ENCODE measurements around the gene BAZ1B.
"Not testable (repeated sequence)": the region's sequence is repeated elsewhere in the genome, so short reads cannot be mapped to it uniquely, and the experiment has no call there.

Gene BAZ1B

DNA sequence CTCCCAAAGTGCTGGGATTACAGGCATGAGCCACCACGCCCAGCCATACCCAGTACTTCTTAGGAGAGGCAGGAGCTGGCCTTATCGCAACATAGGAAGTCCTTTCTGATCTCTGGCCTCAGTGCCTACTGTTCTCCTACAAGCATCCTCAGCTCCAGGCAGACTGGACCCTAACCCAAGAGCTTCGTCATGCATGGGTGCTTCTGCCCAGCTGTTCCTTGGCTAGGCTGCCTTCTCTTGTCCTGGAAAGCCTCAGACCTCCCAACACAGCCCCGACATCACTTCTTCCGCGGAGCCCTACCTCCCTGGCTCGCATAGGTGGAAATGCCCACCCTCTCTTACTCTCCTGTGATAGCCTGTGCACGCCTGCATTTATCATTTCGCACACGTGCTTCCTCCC, 19.6 kb upstream of the BAZ1B start:
- no peak for DNase-seq (ENCODE audit: low spot score)

- no peak for DNase-seq (ENCODE audit: low spot score)
These were observed 17.6 kb upstream of the BAZ1B start for GRCh38 chr7:73539709-73540108.

DNA sequence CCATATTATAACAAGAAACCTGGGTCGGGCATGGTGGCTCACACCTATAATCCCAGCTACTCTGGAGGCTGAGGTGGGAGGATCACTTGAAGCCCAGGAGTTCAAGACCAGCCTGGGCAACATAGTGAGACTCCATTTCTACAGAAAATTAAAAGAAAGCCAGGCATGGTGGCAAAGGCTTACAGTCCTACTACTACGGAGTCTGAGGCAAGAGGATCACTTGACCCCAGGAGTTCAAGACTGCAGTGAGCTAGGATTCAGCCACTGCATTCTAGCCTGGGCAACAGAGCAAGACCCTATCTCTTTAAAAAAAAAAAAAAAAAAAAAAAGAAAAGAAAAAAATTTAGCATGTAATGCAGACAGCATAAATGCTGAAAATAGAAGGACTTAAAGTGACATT, 16.4 kb upstream of the BAZ1B start:
- DNase-seq (ENCODE audit: low spot score) = not testable (repeated sequence)

DNA sequence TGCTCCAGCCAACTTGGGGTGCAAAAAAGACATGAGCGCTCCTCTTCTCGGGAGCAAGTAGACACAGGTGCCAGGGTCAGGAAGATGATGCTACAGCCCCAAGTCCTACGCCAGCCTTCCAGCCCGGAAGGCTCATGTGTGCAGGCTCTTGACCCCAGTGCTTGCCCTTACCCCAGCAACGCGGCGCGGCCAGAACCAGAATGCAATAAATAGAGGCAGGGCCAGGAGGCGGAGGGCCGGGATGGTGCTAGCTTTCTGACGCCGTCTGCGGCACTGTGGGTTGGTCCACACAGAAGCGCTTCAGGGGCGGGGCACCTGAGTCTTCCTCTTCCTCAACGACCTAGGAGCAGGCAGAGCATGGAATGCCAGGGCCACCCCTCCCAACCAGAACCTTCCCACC, 15.0 kb upstream of the BAZ1B start:
- DNase-seq (ENCODE audit: low spot score) = no peak

DNA sequence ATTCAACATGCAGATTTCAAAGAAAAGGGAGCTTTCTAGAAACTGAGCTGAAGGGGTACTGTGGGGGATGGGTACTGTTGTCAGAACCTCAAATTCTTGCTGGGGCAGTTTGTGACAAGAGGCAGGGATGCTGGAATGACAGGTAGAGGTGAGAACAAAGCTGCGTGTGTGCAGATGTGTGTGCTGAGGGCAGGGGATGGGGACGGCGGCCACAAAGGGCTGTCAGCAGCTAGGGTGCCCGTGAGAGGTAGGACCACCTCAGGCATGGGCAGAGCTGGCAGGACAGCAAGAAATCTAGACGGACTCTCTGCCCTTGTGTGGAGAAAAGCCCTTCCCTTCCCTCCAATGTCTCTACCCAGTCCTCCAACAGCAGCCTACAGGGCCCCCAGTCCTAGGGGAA, 14.4 kb upstream of the BAZ1B start:
- no peak for DNase-seq (ENCODE audit: low spot score)

DNA sequence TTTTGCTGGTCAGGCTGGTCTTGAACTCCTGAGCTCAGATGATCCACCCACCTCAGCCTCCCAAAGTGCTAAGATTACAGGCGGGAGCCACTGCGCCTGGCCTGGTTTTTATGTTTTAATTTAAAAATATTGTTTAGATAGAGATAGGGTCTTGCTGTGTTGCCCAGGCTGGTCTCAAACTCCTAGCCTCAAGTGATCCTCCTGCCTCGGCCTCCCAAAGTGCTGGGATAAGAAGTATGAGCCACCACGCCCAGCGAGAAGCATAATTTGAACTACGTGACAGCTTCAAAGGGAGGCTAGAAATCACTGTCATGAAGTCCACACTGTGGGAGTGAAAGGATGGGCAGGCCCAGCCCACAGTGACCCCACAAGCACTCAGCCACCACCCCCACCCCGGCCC, 13.8 kb upstream of the BAZ1B start:
- DNase-seq (ENCODE audit: low spot score) = not testable (repeated sequence)

DNA sequence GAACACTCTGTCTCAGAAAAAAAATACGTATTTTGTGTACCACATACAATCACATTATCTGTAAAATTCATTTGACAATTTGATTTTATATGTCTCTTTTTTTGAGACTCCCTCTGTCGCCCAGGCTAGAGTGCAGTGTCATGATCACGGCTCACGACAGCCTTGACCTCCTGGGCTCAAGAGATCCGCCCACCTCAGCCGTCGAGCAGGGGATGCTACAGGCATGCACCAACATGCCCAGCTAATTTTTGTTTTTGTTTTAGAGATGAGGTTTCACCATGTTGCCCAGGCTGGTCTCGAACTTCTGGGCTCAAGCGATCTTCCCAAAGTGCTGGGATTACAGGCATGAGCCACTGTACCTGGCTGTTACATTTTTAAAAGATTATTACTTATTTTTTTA, 11.6 kb upstream of the BAZ1B start:
- DNase-seq (ENCODE audit: low spot score) = no peak

DNA sequence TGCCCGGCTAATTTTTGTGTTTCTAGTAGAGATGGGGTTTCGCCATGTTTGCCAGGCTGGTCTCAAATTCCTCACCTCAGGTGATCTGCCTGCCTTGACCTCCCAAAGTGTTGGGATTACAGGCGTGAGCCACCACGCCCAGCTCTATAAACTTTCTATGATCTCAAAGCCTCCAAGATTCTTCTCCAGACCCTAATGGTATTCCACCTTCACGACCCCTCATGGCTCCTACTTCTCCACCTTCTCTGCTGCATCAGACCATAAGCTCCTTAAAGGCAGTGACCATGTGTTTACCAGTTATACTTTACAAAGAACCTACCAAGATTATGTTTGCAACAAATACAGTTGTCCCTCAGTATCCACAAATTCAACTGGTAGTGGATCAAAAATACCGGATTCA, 10.1 kb upstream of the BAZ1B start:
- no peak for DNase-seq (ENCODE audit: low spot score)

DNA sequence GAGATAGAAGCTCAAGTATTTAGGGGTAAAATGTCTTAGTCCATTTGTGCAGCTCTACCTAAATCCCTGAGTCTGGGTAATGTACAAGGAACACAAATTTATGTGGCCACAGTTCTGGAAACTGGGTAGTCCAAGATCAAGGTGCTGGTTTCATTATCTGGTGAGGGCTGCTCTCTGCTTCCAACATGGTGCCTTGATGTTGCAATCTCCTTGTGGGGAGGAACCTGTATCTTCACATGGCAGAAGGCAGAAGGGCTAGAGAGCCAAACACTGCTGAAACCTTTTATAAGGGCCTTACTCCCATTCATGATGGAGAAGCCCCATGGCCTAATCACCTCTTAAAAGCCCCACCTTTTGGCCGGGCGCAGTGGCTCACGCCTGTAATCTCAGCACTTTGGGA, 8.7 kb upstream of the BAZ1B start:
- no peak for DNase-seq (ENCODE audit: low spot score)

DNA sequence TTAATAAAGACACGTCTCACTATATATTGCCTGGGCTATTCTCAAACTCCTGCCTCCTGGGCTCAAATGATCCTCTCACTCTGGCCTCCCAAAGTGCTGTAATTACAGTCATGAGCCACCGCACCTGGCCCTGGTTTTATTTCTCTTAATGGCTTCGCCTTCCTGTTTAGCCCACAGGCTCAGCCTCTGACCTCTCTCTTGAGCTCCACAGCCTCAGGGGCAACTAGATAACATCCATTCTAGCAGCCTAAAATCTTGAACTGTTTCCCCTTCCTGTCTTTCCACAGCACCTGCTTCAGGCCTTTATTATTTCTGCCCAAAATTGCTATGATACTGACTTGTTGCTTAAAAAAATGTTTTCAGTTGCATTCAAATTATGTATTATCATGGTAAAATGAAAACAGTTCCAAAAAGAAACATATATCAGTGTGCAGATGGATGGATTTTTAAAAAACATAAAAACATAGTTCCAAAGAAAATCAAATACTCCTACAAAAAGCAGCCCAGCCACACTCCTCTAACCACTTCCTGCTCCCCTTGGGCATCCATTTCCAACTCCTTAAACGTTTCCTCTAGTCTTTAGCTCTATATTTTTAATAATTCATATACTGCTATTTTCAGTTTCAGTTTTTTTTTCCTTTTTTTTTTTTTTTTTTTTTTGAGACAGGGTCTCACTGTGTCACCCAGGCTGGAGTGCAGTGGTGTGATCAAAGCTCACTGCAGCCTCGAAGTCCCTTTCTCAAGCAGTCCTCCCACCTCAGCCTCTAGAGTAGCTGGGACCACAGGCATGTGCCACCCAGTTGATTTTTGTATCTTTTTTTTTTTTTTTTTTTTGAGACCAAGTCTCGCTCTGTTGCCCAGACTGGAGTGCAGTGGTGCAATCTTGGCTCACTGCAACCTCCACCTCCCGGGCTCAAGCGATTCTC, 5.1 kb upstream of the BAZ1B start:
- no peak for DNase-seq (ENCODE audit: low spot score)

- DNase-seq (ENCODE audit: low spot score) = not testable (repeated sequence)
These were observed 4.0 kb upstream of the BAZ1B start for GRCh38 chr7:73526158-73526494.

DNA sequence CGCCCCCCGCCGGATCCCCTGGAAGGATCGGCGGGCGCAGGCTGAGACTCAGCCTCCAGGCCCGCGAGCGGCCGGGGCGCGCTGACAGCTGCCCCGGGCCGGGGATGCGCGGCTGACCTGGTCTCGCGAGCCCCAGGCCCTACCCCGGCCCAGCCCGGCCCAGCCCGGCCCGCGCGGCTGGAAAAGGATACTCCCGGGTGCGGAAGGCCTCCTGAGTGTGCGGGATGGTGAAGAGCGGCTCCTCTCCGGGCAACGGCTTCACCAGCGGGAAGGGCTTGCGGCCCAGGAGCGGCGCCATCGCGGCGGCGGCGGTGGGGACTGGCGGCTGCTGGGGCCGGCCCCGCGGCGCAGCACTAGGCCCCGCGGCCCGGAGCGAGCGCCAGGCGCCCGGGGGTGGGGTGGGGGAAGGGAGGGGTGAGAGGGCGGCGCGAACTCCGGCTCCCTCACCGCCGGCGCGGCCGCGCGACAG, 423 bp downstream of the BAZ1B start:
- DNase-seq (ENCODE audit: low spot score) = no peak

- DNase-seq (ENCODE audit: low spot score) = peak; percentile 20
These were observed 1.1 kb downstream of the BAZ1B start for GRCh38 chr7:73520673-73521635.

GRCh38 chr7:73519867-73520672, 2.0 kb downstream of the BAZ1B start:
- DNase-seq (ENCODE audit: low spot score) = peak; percentile 47

DNA sequence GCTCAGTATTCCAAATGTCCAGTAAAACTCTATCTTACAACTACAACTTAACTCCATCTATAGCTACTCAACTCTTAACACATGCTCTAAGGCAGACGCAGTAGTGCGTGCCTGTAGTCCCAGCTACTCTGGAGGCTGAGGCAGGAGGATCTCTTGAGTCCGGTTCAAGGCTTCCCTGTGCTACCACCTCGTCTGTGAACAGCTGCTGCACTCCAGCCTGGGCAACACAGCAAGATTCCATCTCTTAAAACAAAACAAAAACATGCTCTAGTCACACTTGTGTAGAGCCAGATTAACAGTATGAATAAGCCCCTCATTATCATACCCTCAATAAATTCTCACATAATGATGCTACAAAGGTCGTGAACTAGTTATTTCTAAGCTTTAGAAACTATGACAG, 3.6 kb downstream of the BAZ1B start:
- DNase-seq (ENCODE audit: low spot score) = no peak

- no peak for DNase-seq (ENCODE audit: low spot score)
These were observed 4.7 kb downstream of the BAZ1B start for GRCh38 chr7:73517241-73517995.

- DNase-seq (ENCODE audit: low spot score) = no peak
These were observed 6.9 kb downstream of the BAZ1B start for GRCh38 chr7:73515178-73515577.

GRCh38 chr7:73512018-73512780, 9.9 kb downstream of the BAZ1B start:
- DNase-seq (ENCODE audit: low spot score) = no peak

- DNase-seq (ENCODE audit: low spot score) = no peak
These were observed 12.6 kb downstream of the BAZ1B start for GRCh38 chr7:73509463-73509862.

GRCh38 chr7:73507556-73507955, 14.5 kb downstream of the BAZ1B start:
- DNase-seq (ENCODE audit: low spot score) = no peak

- no peak for DNase-seq (ENCODE audit: low spot score)
These were observed 17.2 kb downstream of the BAZ1B start for GRCh38 chr7:73504920-73505319.

All from hematopoietic multipotent progenitor cell treated with erythropoietin and hydrocortisone succinate and interleukin-3 and kit ligand, for 15 days (in vitro differentiated cells).